SIG-M5 treated with dmso at 0.1 percent for 504 hours (cell line): ENCODE measurements around the gene SWAP70.

Experiments used
- DNase-seq: peaks from one replicate; lab custom pipeline; 2025; ENCODE audit not compliant: unreplicated experiment; lab: John Stamatoyannopoulos, UW

SWAP70 gene

DNA sequence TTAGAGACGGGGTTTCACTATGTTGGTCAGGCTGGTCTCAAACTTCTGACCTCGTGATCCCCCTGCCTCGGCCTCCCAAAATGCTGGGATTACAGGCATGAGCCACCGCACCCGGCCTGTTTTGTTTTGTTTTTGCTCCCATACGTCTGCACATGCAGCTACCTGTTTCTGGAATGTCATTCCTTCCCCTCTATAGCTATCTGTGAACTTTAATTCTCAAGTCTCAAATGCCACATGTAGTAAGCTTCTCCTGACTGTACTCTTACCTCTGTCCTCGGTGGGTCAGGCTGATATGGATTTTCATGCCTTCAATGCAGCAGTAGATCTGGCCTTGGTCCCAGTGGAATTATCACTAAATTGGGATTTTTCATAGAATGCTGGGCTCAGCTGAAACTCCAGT, 12.4 kb upstream of the SWAP70 start:
- no peak for DNase-seq

DNA sequence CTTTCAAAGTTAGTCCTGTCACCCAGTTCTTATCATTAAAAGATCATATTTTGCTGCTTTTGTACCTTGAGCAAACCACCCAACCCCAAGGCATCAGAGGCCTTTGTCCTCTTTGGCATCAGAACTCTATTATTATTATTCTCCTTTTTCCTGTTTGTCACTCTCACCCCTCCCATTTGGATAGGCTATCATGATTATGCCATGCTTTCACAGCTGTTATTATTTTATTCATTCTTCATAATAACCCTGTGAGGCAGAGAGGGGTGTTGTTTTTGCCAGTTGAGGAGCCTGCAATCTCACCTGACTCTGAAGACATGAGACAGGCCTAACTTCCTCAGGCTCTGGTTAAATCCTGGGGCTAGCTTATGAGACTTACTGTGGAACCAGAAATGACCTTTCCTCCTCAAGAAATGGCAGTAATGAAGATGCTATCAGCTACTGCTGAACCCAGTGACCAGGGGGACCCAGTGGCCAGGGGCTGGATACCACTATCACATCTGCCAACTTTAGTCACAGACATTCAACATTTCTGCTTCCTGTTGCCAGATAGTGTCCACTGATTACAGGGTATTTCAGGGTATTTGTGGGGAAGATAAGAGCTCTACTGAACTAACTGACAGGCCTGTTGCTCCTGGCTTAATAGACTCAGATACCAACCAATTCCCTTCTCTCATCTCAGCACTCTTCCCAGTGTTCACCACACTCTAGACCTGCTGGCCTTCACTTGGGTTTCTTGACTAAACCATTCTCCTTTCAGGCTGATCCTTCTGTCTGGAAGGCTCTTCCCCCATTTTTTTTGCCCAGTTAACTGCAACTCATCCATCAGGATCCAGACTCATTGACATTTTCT, 11.8 kb upstream of the SWAP70 start:
- DNase-seq = no peak

DNA sequence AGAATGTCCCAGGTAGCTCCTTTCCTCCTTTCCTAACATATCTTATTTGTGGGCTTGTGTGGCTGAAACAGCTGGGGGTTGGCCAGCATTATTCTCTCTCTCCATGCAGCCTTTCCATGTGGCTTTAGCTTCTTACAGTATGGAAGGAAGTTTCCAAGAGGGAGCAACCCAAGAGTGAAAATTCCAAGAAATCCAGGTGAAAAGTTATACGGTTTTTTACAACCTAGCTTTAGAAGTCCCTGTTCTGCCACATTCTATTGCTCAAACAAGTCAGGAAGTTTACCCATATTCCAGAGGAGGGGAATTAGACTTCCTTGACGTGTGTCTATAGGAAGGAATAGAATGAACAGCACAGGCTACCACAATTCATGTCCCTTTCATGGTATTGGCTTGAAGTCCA, 10.0 kb upstream of the SWAP70 start:
- DNase-seq = no peak

DNA sequence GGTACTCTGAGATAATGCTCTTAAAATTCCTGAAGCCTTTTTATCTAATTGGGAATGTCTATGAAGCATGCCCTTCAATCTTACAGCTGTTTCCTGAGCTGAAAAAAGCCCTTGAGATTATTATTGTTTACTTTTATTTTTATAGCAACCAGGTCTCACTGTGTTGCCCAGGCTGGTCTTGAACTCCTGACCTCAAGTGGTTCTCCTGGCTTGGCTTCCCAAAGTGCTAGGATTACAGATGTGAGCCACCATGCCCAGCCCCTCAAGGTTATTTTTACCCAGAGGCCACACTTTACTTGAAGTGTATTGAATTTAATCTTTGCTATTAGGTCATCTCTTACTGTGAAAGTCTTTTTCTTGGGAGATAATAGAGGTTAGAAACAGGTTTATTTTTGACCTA, 7.0 kb upstream of the SWAP70 start:
- no peak for DNase-seq

DNA sequence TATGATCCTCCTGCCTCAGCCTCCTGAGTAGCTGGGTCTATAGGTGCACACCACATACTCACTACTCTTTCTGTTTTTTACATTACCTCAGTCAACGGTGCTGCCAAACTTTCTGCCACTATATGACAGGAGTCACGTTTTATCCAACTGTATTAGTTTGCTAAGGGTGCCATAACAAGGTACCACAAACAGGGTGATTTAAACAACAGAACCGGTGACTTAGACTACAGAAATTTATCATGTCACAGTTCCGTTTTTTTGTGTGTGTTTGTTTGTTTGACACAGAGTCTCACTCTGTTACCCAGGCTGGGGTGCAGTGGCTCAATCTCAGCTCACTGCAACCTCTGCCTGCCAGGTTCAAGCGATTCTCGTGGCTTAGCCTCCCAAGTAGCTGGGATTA, 6.3 kb upstream of the SWAP70 start:
- DNase-seq = no peak

DNA sequence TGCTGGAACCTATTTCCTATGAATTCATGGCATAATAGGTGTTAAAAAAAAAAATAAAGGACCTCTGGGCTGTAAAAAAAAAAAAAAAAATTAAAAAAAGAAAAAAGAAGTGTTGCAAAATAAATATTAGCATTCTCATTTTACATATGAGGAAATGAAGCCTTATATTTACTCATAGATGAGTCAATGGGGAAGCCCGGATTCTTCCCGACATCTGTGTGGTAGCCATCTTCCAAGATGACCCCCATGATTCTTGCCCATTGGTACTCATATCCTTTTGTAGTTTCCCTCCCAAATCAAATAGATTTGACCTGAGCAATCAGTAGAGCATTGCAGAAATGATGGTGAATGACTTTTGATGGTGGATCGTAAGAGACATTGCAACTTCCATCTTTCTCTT, 3.0 kb upstream of the SWAP70 start:
- no peak for DNase-seq

DNA sequence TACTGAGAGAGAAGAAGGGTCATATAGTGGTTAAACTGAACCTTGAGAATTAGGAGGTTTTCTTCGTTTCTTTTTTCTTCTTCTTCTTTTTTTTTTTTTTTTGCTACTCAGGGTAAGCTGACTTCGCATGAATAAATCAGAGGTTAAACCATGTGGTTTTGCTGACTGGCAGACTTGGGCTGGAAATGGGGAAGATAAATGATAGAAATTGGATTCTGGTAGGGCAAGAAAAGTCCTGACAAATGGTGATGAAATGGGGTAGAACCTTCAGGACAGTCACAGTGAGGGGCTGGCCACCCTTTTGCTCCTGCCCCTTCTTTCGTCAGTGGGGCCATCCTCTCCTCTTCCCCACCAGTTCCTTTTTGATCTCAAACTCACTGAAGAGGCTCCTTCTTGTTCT, 1.6 kb upstream of the SWAP70 start:
- DNase-seq = peak; percentile 90

DNA sequence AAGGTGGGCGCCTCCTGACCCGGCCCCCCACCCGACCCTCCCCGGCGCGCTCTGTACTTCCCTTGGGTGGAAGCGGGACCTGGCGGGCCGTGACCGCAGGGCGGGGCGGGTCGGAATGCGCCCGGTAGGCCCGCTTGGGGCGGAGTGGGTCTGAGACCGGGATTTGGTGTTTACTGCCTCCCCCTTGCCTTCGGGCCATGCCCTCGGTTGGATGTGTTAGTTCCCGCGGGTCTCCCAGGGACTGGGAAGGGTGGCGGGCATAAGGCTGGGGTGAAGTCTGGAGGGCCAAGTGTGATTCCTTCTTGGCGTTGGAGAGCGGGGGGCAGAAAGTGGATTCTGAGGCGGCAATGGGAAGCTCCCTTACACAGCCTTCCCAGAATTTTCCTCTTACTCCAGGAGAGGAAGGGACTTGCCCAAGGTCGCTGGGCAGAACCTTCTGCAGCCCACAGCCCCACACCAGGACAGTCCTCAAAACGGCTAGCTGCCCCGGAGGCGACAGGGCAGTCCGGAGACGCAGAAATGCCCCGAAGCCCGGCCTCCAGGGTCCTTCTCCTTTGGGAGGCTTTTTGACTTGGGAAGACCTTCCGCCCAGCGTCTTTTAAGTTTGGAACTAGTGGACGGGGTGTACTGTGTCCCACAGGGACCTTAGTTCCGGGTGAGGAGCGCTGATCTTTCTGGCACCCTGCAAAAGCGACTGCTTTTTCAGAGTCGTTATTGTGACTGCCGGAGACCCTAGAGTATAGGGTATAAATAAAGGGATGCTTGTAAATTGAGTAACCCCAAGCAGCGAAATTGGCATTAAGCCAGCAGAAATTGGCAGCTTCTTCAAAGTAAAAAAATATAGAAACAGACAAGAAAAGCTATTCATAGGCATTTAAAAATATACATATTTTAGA, 647 bp downstream of the SWAP70 start:
- DNase-seq = peak; percentile 26

DNA sequence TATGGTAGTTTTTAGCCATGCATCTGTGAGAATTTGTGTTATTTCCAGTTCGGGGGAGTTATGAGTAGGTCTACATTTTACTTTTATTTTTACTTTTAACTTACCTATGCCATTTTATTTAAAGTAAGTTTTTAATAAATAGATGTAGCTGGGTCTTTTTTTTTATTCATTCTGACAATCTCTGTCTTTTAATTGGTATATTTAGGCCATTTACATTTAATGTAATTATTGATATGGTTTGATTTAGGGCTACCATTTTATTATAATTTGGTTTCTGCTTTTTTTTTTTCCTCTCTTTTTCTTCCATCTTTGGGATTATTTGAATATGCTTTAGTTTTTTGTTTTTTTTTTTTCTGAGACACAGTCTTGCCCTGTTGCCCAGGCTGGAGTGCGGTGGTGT, 1.9 kb downstream of the SWAP70 start:
- DNase-seq = no peak

DNA sequence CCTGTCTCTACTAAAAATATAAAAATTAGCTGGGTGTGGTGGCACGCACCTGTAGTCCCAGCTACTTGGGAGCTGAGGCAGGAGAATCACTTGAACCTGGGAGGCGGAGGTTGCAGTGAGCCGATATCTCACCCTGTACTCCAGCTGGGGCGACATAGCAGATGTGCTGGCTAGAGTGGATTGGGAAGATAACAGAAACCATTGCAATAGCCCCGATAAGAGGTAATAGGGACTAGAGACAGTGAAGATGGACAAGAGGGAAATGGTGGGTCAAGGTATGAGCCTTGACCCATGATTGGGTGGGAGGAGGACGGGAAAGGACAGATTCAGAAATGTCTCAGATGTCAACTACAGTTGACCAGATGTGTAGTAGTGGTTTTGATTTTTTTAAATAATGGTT, 6.1 kb downstream of the SWAP70 start:
- no peak for DNase-seq

DNA sequence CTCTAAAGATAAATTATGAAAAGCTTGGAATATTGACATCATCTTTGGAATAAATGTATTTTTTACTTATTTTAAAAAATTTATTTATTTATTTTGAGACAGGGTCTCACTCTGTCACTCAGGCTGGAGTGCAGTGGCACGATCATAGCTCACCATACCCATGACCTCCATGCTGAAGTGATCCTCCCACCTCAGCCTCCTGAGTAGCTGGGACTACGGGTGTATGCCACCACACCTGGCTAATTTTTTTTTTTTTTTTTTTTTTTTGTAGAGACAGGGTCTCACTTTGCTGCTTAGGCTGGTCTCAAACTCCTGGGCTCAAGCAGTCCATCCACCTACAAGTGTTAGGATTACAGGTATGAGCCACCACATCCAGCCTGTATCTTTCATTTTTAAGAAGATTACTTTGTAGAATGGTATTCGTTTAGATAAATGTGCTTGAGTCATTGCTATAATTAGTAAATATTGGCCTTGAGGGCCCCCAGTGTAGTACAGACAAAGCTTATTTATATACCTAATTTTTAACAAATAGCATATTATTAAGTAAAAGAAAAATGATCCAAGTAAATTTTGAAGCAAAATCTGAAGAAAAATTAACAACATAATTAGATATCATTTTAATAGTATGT, 8.5 kb downstream of the SWAP70 start:
- DNase-seq = no peak

DNA sequence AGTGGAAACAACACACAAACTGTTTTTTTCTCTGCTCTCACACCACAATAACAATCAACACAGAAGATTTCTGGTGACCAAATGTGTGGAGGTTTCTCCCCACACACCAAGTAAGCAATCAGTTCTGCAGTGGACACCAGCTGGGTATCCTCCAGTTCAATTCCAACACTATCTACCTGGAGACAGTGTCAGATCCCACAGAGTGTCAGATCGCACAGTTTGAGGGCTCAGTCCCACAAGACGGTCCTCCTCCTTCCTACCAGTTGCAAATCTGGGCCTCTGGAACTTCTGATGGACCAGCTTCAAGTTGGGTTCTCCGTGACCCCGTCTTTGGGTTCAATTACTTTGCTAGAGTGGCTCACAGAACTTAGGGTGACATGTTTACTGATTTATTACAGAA, 9.0 kb downstream of the SWAP70 start:
- DNase-seq = no peak

DNA sequence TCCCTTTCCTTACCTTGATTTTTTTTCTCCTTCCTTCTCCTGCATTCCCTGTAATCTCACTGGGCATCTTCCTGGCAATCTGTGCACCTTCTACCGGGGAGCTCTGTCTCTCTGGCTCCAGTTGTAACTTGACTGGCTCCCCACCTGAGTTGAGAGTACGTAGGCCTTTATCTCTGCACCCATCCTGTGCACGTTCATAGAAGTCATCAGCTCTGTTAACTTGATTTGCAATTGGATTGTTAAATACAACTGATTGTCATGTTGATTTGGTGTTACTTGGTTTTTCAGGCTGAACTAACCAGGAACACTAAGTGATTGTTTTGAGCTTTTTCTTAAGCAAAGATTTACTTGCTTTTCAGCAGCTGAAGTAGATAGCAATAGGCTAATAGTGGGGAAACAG, 11.8 kb downstream of the SWAP70 start:
- no peak for DNase-seq

DNA sequence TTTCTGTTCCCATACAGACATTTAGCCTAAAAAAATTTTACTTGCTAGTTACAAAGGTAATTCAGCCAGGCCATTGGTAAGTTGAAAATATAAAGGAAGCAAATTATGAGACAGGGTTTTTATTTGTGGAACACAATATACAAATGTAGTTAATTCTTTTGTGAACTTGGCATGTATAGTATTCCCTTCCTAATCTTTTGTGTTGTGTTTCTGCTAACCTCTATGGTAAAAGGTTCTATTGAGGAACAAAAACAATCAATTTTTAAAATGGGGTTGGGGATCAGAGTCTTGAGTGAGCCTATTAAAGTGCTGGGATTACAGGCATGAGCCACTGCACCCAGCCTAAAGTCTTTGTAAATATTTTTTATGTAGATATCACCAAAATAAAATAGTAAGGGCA, 14.1 kb downstream of the SWAP70 start:
- DNase-seq = no peak

DNA sequence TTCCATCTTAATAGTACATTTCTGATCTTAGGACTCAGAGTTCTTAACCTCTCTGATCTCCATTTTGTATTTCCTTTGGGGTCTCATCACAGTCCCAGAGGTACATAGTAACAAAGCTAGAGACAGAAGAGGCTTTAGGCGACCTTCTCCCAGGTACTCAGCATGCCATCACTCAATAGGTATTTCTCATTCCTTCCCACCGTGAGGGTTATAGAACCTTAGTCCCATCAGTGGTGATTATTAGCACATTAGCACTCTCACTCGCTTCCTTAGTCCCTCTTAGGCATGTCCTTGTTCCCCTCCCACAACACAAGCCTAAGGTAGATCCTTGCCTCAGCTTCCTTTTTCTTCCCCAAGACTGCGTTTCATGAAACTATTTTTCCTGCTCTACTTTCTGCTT, 14.7 kb downstream of the SWAP70 start:
- no peak for DNase-seq

DNA sequence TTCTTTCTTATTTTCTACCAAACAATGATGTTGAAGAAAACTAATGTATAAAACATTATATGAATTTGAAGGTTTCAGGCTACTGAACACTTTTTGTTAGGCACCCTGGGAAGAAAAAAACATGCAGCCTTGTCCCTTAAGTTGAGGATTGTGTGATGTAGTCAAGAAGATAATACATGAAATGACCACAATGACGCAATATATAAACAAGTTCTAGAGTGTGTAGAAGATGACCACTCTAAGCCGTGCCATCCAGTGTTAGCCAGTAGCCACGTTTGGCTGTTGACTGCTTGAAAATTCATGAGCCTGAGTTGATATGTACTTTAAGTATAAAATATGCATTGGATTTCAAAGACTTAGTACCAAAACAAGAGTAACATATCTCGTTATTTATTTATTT, 16.2 kb downstream of the SWAP70 start:
- DNase-seq = no peak

DNA sequence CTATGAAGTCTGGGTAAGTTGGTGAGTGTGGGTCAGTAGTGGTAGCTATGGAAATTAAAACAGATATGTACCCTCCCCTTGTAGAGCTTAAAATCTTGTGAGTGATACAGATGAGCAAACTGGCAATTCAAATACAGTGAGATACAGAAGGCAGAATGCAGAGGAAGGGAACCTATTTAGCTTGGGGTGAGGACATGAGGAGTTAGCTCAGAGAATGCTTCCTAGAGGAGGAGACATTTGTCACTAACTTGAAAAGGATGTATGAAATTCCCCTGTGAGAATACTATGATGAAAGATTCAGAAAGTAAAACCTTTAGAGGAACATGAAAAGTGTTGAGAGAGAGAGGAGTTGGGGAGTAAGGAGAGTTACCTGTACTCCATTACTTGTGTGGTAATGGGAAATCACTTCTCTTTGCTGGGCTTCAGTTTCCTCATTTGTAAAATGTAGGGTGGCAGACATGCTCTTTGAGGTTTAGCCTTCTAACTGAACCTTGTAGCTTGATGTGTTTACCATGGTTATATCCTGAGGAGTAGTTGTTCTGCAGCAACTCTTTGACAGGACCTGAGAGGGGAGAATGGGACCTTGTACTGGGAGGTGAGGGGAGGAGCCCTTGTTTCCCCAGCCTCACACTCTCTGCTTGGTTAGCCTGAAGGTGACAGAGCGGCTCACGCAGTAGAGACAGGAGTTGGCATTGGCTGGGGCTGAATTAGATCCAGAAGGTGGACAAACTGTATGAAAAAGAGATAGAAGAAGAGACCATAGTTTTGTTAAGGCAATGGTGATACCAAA, 17.9 kb downstream of the SWAP70 start:
- DNase-seq = no peak

DNA sequence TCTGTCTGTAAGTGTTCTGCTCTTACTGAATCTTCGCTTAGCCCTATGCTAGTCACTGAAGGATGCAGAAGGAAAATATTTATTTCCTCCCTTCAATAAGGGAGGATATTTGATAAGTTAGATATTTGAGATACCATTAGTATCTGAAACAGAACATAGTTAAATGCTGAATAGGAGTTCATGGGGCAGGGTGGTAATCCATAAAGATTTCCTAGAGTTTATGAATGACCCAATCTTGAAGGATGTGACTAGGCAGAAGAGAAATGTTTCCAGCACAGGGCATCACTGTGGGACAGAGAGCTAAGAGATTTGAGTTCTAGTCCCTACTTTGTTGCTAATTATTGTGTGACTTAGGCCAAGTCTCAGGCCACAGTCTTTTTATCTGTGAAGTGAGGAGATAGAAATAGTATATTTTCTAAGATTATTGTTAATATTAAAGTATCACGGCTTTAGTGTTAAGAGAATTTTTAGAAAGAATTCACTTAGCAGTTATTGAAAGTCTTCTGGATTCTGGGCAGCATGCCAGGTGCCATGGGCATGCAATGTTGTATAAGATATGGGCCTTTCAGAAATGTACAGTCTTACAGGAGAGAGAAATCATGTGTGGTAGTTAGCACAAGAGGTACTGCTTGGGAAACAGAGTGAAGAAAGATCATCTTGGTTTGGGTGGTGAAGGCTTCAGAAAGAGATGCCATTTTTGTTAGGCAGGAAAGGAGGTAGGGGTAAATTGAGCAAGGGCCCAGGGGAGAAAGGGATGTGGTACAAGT, 24.0 kb downstream of the SWAP70 start:
- DNase-seq = no peak

DNA sequence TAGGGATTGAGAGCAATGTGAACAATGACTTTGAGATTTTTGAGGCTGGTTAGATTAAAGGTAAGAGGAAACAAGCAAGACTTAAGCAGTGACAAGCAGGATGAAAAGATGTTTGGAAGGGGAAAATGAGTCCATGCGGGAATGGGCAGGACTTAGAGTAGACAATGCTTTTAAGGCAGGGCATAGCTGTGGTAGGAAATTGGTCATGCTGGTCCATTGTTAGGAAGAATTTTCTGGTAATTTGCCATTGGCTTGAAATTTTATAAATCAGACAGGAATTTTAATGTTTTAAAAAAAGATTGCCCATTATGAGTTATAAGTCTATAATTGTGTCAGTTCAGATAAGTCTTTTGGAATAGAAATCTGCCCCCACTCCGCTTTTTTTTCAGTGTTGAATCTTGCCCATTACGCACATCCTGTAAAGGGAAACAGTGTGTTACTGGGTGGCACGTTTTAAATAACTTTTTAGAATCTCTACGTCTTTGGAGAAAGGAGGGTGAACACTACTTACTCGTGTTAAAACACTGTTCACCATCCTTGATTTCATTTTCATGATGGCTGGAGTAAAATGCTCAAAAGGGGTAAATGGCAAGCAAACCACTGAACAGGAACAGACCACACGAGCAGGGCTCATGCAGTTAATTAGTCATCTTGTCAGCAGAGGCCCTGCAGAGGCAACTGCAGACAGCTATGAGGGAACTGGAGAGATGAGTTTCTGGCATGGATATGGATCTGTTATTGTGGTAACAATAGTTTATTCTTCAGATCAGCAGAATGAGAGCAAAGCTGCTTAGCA, 25.0 kb downstream of the SWAP70 start:
- DNase-seq = peak; percentile 71
